Ishikawa (cell line): ENCODE measurements around the gene CD84.

Experiments
- CEBPB ChIP-seq: IDR thresholded peaks from 2 replicates; pipeline ENCODE4 v1.6.1; 2012
- EP300 ChIP-seq: IDR thresholded peaks from 2 replicates; pipeline ENCODE4 v1.6.1; 2012; ENCODE audit warnings: borderline replicate concordance
- RAD21 ChIP-seq: IDR thresholded peaks from 2 replicates; pipeline ENCODE4 v1.6.1; 2012; ENCODE audit warnings: low read depth
- TAF1 ChIP-seq: IDR thresholded peaks from 2 replicates; pipeline ENCODE4 v1.6.1; 2012; ENCODE audit warnings: low read depth, mild to moderate bottlenecking
- YY1 ChIP-seq: IDR thresholded peaks from 2 replicates; pipeline ENCODE4 v1.6.1; 2012; ENCODE audit warnings: low read depth
- TF ChIP-seq, protein P1 (sequence below): IDR thresholded peaks from 2 replicates; pipeline ENCODE4 v1.6.1; 2012; ENCODE audit warnings: low read depth, mild to moderate bottlenecking

DNA sequence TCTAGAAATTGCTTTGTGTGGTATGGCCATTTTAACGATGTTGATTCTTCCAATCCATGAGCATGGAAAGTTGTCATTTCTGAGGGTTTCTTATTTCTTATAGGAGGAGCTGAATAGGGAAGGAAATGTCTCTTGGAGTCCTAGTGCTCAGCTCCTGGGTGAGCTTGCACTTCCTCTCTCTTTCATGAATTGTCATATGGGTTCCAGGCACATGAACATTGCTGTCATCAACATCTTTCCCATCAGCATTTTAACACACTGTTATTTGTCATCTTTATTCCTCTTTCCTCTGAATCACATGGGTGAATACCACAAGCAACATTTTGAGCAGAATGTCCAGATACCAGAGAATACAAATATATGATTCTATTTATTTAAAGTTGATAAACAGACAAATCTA, 79.7 kb downstream of the CD84 start:
- TF ChIP-seq CEBPB (no peak), EP300 (no peak), RAD21 (no peak), TAF1 (no peak), YY1 (no peak)
- TF ChIP-seq, protein P1, sequence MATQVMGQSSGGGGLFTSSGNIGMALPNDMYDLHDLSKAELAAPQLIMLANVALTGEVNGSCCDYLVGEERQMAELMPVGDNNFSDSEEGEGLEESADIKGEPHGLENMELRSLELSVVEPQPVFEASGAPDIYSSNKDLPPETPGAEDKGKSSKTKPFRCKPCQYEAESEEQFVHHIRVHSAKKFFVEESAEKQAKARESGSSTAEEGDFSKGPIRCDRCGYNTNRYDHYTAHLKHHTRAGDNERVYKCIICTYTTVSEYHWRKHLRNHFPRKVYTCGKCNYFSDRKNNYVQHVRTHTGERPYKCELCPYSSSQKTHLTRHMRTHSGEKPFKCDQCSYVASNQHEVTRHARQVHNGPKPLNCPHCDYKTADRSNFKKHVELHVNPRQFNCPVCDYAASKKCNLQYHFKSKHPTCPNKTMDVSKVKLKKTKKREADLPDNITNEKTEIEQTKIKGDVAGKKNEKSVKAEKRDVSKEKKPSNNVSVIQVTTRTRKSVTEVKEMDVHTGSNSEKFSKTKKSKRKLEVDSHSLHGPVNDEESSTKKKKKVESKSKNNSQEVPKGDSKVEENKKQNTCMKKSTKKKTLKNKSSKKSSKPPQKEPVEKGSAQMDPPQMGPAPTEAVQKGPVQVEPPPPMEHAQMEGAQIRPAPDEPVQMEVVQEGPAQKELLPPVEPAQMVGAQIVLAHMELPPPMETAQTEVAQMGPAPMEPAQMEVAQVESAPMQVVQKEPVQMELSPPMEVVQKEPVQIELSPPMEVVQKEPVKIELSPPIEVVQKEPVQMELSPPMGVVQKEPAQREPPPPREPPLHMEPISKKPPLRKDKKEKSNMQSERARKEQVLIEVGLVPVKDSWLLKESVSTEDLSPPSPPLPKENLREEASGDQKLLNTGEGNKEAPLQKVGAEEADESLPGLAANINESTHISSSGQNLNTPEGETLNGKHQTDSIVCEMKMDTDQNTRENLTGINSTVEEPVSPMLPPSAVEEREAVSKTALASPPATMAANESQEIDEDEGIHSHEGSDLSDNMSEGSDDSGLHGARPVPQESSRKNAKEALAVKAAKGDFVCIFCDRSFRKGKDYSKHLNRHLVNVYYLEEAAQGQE: no peak
